GM23338 (cell line): ENCODE data around the gene STK39. TPM values are rescaled to one million over a fixed set of nuclear protein-coding genes. Genes with fewer than 3 reads are reported as not detected.

Source experiments
- ATAC-seq: fragments of 200-7000 bp; cut with Tn5 transposase; 3 replicates; pipeline ENCODE4 v1.9.1; 2020
- DNase-seq: peaks from one replicate; pipeline ENCODE4 v3.0.0-alpha.2; 2015; ENCODE audit warnings: low spot score
- H2AFZ ChIP-seq: fragments of 200-600 bp; sonication (generic); 2 replicates; pipeline ENCODE4 v1.8.0; 2016; ENCODE audit warnings: antibody characterized with exemption, mild to moderate bottlenecking, moderate library complexity
- H3F3A ChIP-seq: fragments of 200-600 bp; sonication (generic); replicated peaks from 2 replicates; pipeline ENCODE4 v1.8.0; 2017; ENCODE audit warnings: antibody characterized with exemption, mixed run types, low read depth
- H3K27ac ChIP-seq: fragments of 200-600 bp; sonication (generic); 2 replicates; pipeline ENCODE4 v1.6.1; 2016; ENCODE audit warnings: low read depth
- H3K27me3 ChIP-seq: fragments of 200-600 bp; sonication (generic); 2 replicates; pipeline ENCODE4 v1.8.0; 2016; ENCODE audit warnings: mild to moderate bottlenecking, mixed run types, moderate library complexity; ENCODE audit not compliant: insufficient read depth
- H3K36me3 ChIP-seq: fragments of 200-600 bp; sonication (generic); 2 replicates; pipeline ENCODE4 v1.8.0; 2016; ENCODE audit warnings: mild to moderate bottlenecking; ENCODE audit not compliant: insufficient read depth
- H3K4me1 ChIP-seq: fragments of 200-600 bp; sonication (generic); 2 replicates; pipeline ENCODE4 v1.8.0; 2016; ENCODE audit warnings: mild to moderate bottlenecking, moderate library complexity; ENCODE audit not compliant: insufficient read depth
- H3K4me2 ChIP-seq: fragments of 200-600 bp; sonication (generic); 2 replicates; pipeline ENCODE4 v1.7.1; 2017; ENCODE audit warnings: mixed run types
- H3K4me3 ChIP-seq: fragments of 200-600 bp; sonication (generic); 2 replicates; pipeline ENCODE4 v1.6.1; 2016; ENCODE audit warnings: mixed run types
- H3K79me2 ChIP-seq: fragments of 200-600 bp; sonication (generic); replicated peaks from 2 replicates; pipeline ENCODE4 v1.8.0; 2017; ENCODE audit warnings: mild to moderate bottlenecking; ENCODE audit not compliant: insufficient read depth
- H3K9me2 ChIP-seq: fragments of 200-600 bp; sonication (generic); 2 replicates; pipeline ENCODE4 v1.8.0; 2017; ENCODE audit not compliant: insufficient read depth
- H4K20me1 ChIP-seq: fragments of 200-600 bp; sonication (generic); replicated peaks from 2 replicates; pipeline ENCODE4 v1.8.0; 2017; ENCODE audit warnings: mild to moderate bottlenecking; ENCODE audit not compliant: insufficient read depth
- H3K27ac Mint-ChIP-seq: 2 replicates; pipeline ENCODE4 v1.8.0; 2020; ENCODE audit warnings: inconsistent platforms, mild to moderate bottlenecking, moderate library complexity, mixed read lengths
- H3K27me3 Mint-ChIP-seq: 3 replicates; pipeline ENCODE4 v1.8.0; 2022; ENCODE audit warnings: low read depth, mild to moderate bottlenecking, moderate library complexity, mixed read lengths, inconsistent platforms; ENCODE audit not compliant: insufficient read depth, poor library complexity
- H3K36me3 Mint-ChIP-seq: 3 replicates; pipeline ENCODE4 v1.8.0; 2021; ENCODE audit warnings: low read depth, mild to moderate bottlenecking, inconsistent platforms, moderate library complexity, mixed read lengths
- H3K4me1 Mint-ChIP-seq: 3 replicates; pipeline ENCODE4 v1.8.0; 2020; ENCODE audit warnings: mild to moderate bottlenecking, inconsistent platforms, mixed read lengths
- H3K4me3 Mint-ChIP-seq: 3 replicates; pipeline ENCODE4 v1.8.0; 2021; ENCODE audit warnings: moderate library complexity, mild to moderate bottlenecking, inconsistent platforms, mixed read lengths
- H3K9me3 Mint-ChIP-seq: 3 replicates; pipeline ENCODE4 v1.8.0; 2020; ENCODE audit warnings: moderate library complexity, mild to moderate bottlenecking, inconsistent platforms, mixed read lengths
- CREB1 ChIP-seq: fragments of 250-450 bp; sonication (Bioruptor Pico); IDR thresholded peaks from 2 replicates; pipeline ENCODE4 v1.5.0; 2020; ENCODE audit warnings: low read depth, mild to moderate bottlenecking, moderate library complexity
- EZH2 ChIP-seq: fragments of 200-600 bp; sonication (generic); IDR thresholded peaks from one replicate; pipeline ENCODE4 v1.8.0; 2017; ENCODE audit warnings: antibody characterized with exemption, mild to moderate bottlenecking, low read depth; ENCODE audit not compliant: unreplicated experiment
- EZH2phosphoT487 ChIP-seq: fragments of 200-600 bp; sonication (generic); IDR thresholded peaks from one replicate; pipeline ENCODE4 v1.8.1; 2018; ENCODE audit warnings: antibody characterized with exemption; ENCODE audit not compliant: unreplicated experiment
- JUNB ChIP-seq: IDR thresholded peaks from one replicate; pipeline ENCODE4 v1.6.1; 2016; ENCODE audit warnings: antibody characterized with exemption; ENCODE audit not compliant: unreplicated experiment
- NANOG ChIP-seq: IDR thresholded peaks from 2 replicates; pipeline ENCODE4 v1.6.1; 2016; ENCODE audit warnings: antibody characterized with exemption, borderline replicate concordance
- POLR2AphosphoS5 ChIP-seq: IDR thresholded peaks from 2 replicates; pipeline ENCODE4 v1.6.1; 2016; ENCODE audit warnings: antibody characterized with exemption, low read depth
- STAT1 ChIP-seq: IDR thresholded peaks from one replicate; pipeline ENCODE4 v1.6.1; 2016; ENCODE audit warnings: antibody characterized with exemption; ENCODE audit not compliant: unreplicated experiment
- ZNF114 ChIP-seq: fragments of 250-450 bp; sonication (Bioruptor Pico); IDR thresholded peaks from 2 replicates; pipeline ENCODE4 v1.5.0; 2020; ENCODE audit warnings: mild to moderate bottlenecking, moderate library complexity
- ZNF331 ChIP-seq: fragments of 250-450 bp; sonication (Bioruptor Pico); IDR thresholded peaks from 2 replicates; pipeline ENCODE4 v1.5.0; 2020; ENCODE audit warnings: low read depth, mild to moderate bottlenecking, moderate library complexity
- polyA plus RNA-seq: library from polyadenylated mRNA; unstranded; fragments of >200 nt; fragmentation: Nextera tagmentation; extraction: Ambion mirVana; gene quantifications from 2 replicates; pipeline ENCODE4 v1.2.1, GENCODE V29; 2016
- total RNA-seq: library from RNA; depleted of rRNA; stranded (reverse); fragments of >200 nt; shearing (Covaris generic); gene quantifications from 2 replicates; pipeline ENCODE4 v1.2.3, GENCODE V29; 2014
- TF ChIP-seq, protein P1 (sequence below): IDR thresholded peaks from one replicate; pipeline ENCODE4 v1.6.1; 2018; ENCODE audit warnings: antibody characterized with exemption; ENCODE audit not compliant: unreplicated experiment
- TF ChIP-seq, protein P2 (sequence below), 2 experiments: fragments of 200-600 bp in 1 of 2; sonication (generic) in 1 of 2; conservative IDR thresholded peaks; 2 replicates each; pipeline versions ENCODE4 v1.5.1 to v1.6.1; 2016 to 2017; ENCODE audit warnings: antibody characterized with exemption in 2 of 2, low read depth in 2 of 2, mild to moderate bottlenecking in 2 of 2, moderate library complexity in 1 of 2

Gene STK39
- total and polyA plus RNA-seq, 2 experiments from 2014 or later: 9.5 to 16.9 TPM

DNA sequence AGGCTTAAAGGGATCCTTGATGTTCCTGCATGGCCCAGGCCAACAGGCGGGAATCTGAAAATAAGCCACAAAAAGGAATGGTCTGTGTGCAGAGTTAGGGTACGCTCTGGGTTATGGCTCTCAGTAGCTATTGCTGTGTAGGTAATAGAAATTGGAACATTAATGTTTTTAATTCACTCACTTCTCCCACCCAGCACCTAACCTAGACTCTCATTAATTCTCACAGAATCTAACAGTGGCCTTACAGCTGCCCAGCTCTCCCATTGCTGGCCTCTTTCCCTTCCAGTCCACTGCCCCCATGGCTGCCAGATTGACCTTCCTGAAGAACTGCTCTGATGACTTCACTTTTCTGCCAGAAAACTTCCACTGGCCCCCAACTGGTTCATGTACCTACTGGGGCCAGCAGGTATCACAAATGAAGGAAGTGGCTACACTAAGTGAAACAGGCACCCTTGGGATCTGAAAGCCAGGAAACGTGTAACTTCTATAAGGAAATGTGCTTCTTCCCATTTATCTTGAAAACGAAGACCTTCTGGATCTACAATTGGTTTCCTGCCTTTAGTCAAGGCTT is 315.2 kb downstream of the STK39 start:
- H3K27me3 Mint-ChIP-seq: peaks cover 3% of the 10 kb centered on the region

DNA sequence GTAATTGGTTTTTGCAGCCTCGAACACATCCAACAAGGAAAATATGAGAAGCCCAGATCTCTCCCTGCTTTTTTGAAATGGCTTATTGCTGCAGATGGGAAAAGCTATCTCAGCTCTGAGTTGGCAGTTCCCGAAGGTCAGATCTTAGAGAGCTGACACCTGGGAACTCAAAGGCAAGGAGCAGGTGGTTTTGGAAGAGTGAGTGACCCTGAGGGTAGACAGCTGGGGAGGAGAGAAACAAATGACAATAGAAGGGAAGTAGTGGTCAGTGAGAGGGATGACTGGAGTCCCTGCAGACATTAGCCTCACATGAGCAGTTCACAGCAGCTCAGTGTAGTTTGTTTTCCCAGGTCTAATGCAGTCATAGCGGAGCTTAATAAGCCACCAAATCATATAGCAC is 317.9 kb downstream of the STK39 start:
- H3K36me3 ChIP-seq: no peaks in the 10 kb centered on the region
- no peaks in the 10 kb centered on the region for H3K36me3 Mint-ChIP-seq
- no peak overlapping the region for H3K4me2 ChIP-seq
- H2AFZ ChIP-seq: 0 out of 2 replicates have a peak overlapping the region, but pooled peaks have one; percentile 3
- no peak overlapping the region for H3K27ac ChIP-seq
- H3K27ac Mint-ChIP-seq: no peak overlapping the region
- no peak overlapping the region for H3K4me3 ChIP-seq
- H3K4me1 Mint-ChIP-seq: no peaks in the 10 kb centered on the region; the same call in 2 of the 3 replicates
- H3K9me2 ChIP-seq: peaks cover 15% of the 10 kb centered on the region; the same call in 1 of the 2 replicates
- DNase-seq (no peak), ATAC-seq (no peak)
- no peak overlapping the region for H3K4me3 Mint-ChIP-seq
- H3K79me2 ChIP-seq: no peaks in the 10 kb centered on the region
- H3K27me3 ChIP-seq: no peaks in the 10 kb centered on the region
- H3K9me3 Mint-ChIP-seq: no peaks in the 10 kb centered on the region
- H4K20me1 ChIP-seq: no peaks in the 10 kb centered on the region
- no peaks in the 10 kb centered on the region for H3K4me1 ChIP-seq
- H3K27me3 Mint-ChIP-seq: no peaks in the 10 kb centered on the region
- no peaks in the 10 kb centered on the region for H3F3A ChIP-seq
- TF ChIP-seq EZH2 (no peak), ZNF331 (CRISPR knock-in tag) (no peak), ZNF114 (no peak), EZH2phosphoT487 (no peak), STAT1 (no peak), CREB1 (CRISPR knock-in tag) (no peak), JUNB (no peak), NANOG (no peak), POLR2AphosphoS5 (no peak)
- TF ChIP-seq, protein P1, sequence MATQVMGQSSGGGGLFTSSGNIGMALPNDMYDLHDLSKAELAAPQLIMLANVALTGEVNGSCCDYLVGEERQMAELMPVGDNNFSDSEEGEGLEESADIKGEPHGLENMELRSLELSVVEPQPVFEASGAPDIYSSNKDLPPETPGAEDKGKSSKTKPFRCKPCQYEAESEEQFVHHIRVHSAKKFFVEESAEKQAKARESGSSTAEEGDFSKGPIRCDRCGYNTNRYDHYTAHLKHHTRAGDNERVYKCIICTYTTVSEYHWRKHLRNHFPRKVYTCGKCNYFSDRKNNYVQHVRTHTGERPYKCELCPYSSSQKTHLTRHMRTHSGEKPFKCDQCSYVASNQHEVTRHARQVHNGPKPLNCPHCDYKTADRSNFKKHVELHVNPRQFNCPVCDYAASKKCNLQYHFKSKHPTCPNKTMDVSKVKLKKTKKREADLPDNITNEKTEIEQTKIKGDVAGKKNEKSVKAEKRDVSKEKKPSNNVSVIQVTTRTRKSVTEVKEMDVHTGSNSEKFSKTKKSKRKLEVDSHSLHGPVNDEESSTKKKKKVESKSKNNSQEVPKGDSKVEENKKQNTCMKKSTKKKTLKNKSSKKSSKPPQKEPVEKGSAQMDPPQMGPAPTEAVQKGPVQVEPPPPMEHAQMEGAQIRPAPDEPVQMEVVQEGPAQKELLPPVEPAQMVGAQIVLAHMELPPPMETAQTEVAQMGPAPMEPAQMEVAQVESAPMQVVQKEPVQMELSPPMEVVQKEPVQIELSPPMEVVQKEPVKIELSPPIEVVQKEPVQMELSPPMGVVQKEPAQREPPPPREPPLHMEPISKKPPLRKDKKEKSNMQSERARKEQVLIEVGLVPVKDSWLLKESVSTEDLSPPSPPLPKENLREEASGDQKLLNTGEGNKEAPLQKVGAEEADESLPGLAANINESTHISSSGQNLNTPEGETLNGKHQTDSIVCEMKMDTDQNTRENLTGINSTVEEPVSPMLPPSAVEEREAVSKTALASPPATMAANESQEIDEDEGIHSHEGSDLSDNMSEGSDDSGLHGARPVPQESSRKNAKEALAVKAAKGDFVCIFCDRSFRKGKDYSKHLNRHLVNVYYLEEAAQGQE: no peak
- TF ChIP-seq, protein P2, sequence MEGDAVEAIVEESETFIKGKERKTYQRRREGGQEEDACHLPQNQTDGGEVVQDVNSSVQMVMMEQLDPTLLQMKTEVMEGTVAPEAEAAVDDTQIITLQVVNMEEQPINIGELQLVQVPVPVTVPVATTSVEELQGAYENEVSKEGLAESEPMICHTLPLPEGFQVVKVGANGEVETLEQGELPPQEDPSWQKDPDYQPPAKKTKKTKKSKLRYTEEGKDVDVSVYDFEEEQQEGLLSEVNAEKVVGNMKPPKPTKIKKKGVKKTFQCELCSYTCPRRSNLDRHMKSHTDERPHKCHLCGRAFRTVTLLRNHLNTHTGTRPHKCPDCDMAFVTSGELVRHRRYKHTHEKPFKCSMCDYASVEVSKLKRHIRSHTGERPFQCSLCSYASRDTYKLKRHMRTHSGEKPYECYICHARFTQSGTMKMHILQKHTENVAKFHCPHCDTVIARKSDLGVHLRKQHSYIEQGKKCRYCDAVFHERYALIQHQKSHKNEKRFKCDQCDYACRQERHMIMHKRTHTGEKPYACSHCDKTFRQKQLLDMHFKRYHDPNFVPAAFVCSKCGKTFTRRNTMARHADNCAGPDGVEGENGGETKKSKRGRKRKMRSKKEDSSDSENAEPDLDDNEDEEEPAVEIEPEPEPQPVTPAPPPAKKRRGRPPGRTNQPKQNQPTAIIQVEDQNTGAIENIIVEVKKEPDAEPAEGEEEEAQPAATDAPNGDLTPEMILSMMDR (conservative IDR thresholded peaks at IDR 0.05; ENCODE audit: low read depth in 2 of 2): no peak

More for the DNA sequence above, 315.2 kb downstream of the STK39 start:
- ATAC-seq (no peak), DNase-seq (no peak)
- Mint-ChIP-seq H3K4me3 (no peak overlapping the region), H3K9me3 (peaks cover 7% of the 10 kb centered on the region; the same call in 2 of the 3 replicates), H3K36me3 (no peaks in the 10 kb centered on the region), H3K4me1 (no peaks in the 10 kb centered on the region; the same call in 2 of the 3 replicates), H3K27ac (no peak overlapping the region)
- Histone ChIP-seq H3K27me3 (no peaks in the 10 kb centered on the region), H4K20me1 (no peaks in the 10 kb centered on the region), H3K9me2 (0 out of 2 replicates have a peak, but pooled peaks cover 10% of the 10 kb centered on the region), H3F3A (no peaks in the 10 kb centered on the region), H3K27ac (no peak overlapping the region), H3K36me3 (no peaks in the 10 kb centered on the region), H3K4me2 (no peak overlapping the region), H3K4me1 (no peaks in the 10 kb centered on the region), H3K4me3 (no peak overlapping the region), H3K79me2 (no peaks in the 10 kb centered on the region), H2AFZ (no peak overlapping the region)
- no peak for TF ChIP-seq ZNF114
- TF ChIP-seq STAT1: no peak
- TF ChIP-seq, protein P1: no peak
- no peak for TF ChIP-seq EZH2
- TF ChIP-seq NANOG: no peak
